ENCODE results near the gene RPL3.

- TF ChIP-seq CTCF (optimal IDR thresholded peaks at IDR 0.05 in 1 of 3, IDR thresholded peaks at IDR 0.05 in 1 of 3, conservative IDR thresholded peaks at IDR 0.05 in 1 of 3; ENCODE audit: extremely low read depth in 1 of 3, insufficient read depth in 2 of 3, low read length in 3 of 3) (no peak), EZH2 (IDR thresholded peaks at IDR 0.05; ENCODE audit: low read length) (no peak)
These were observed 13.1 kb upstream of the RPL3 start for GRCh38 chr22:39332441-39333064.
